Activated effector memory CD4-positive, alpha-beta T cell treated with anti-CD3 and anti-CD28 coated beads, Interleukin-2, amount 50 U/mL, for 16 hours (primary cell): ENCODE measurements around the gene ACTL6A.
A peak's percentile ranks its signal among the peaks of the same experiment; 100 is the strongest.
"Not testable (repeated sequence)": the region's sequence is repeated elsewhere in the genome, so short reads cannot be mapped to it uniquely, and the experiment has no call there.

Experiments
- DNase-seq: peaks from one replicate; pipeline ENCODE4 v3.0.0-alpha.2; 2020

The ACTL6A gene

DNA sequence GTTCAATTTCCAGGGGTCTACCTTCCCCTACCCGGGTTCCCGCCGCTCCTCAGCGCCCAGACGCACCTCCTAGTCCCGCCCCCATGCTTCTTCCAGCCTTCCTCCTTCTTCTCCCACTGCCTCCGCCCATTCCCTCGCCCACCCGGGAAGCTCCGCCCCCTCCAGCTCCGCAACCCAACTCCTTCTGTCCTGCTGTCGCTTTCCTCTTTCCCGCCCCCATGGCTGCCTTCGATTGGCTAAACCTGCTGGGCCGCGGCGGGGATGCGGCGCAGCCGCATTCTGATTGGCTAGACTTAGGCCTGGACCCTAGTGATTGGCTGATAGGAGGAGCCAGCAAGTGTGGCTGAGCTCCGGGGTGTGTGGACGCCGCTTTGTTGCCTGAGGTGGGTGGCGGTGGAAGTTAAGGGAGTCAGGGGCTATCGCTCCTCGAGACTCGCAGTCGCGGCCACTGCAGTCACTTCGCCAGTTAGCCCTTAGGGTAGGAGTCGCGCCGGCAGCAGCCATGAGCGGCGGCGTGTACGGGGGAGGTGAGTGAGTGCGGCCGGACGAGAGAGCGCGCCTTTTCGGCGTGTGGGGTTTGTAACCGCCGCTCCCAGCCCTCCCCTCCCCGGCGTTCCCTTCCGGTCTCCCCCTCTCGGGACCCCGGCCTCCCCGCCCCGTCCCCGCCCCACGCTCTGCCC lies at the start of gene ACTL6A:
ACTL6A (plus strand) TSS at position 336 of the 680 bp plus-strand sequence; CDS start at position 503, 167 bp downstream.
- peak; percentile 100 for DNase-seq

DNA sequence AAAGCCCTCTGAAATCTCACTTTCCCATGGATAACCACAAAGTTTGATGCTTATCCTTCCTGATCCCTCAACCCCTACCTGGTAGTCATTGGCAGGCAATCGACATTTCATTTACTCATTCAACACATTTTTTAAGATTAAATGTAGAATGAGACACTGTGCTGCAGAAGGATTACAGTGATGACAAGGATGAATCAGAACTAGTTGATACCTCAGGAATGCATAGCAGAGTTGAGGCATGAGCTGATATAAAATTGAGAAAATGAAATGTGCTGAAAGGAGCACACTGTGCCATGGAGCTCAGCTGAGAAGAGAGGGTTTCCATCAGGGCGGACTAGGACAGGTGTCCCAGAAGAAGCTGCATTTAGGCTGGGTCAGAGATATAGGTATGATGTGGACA lies 48.9 kb upstream of the ACTL6A start:
- no peak for DNase-seq

DNA sequence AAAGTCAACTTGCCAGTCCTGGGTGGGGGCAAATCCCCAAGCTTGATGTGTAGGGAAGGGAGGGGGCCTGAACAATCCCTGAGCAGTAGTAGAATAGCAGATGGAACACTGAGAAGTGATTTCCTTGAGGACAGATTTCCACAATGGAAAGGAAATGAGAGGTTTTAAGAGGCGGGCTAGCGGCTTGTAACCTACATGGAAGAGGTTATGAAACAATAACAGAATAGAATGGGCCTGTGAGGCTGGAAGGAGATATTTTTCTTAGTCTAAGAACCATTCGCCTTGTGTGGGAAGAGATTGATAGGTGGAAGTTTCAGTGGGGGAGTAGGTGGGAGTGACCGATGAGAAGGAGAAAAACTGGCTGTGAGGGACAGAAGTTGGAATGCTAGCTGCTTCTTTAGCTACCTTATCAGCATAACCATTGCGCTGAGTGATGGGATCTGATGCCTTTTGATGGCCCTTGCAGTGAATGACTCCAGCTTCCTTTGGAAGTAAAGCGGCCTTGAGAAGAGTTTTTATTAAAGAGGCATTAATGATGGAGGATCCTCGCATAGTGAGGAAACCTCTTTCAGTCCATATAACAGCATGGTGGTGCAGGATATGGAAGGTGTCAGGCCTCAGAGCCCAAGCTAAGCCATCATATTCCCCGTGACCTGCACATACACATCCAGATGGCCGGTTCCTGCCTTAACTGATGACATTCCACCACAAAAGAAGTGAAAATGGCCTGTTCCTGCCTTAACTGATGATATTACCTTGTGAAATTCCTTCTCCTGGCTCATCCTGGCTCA lies 46.1 kb upstream of the ACTL6A start:
- DNase-seq, result not testable (repeated sequence)

- no peak for DNase-seq
Measured at GRCh38 chr3:179526482-179526881, 36.2 kb upstream of the ACTL6A start.

DNA sequence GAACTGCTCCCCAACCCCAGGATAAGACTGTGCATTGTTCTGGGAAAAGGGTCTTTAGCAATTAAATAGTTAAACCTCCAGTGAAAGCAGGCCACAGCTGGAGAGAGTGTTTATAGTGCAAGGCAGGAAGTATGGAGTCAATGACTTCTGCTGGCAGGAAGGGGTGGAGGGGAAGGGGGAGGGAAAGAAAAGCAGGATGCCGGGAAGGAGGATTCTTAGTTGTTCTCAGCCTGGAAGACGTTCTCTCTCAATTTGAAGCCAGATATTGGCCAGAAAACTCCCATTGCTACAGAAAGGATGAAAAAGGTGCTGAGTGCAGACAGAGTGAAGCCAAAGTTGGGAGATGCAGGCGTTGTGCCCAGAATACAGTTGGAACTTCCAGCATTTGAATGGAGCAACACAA lies 35.7 kb upstream of the ACTL6A start:
- no peak for DNase-seq

GRCh38 chr3:179528772-179529171 lies 34.0 kb upstream of the ACTL6A start:
- no peak for DNase-seq

GRCh38 chr3:179531576-179531975 lies 31.1 kb upstream of the ACTL6A start:
- DNase-seq, result no peak

GRCh38 chr3:179533274-179533673 lies 29.5 kb upstream of the ACTL6A start:
- no peak for DNase-seq

- DNase-seq, result no peak
Measured at GRCh38 chr3:179536256-179536655, 26.5 kb upstream of the ACTL6A start.

- no peak for DNase-seq
Measured at GRCh38 chr3:179541094-179541493, 21.6 kb upstream of the ACTL6A start.

DNA sequence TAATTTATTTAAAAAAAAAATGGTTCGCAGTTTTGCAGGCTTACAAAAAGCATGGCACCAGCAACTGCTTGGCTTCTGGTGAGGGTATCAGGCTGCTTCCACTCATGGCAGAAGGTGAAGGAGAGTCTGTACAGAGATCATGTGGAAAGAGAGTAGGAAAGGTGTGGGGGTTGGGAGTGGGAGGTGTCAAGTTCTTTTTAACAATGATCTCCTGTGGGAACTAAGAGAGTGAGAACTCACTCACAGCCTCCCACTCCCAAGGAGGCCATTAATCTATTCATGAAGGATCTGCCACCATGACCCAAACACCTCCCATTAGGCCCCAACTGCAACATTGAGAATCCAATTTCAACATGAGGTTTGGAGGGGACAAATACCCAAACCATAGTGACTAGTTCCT lies 21.1 kb upstream of the ACTL6A start:
- no peak for DNase-seq

GRCh38 chr3:179542375-179542774 lies 20.4 kb upstream of the ACTL6A start:
- no peak for DNase-seq

DNA sequence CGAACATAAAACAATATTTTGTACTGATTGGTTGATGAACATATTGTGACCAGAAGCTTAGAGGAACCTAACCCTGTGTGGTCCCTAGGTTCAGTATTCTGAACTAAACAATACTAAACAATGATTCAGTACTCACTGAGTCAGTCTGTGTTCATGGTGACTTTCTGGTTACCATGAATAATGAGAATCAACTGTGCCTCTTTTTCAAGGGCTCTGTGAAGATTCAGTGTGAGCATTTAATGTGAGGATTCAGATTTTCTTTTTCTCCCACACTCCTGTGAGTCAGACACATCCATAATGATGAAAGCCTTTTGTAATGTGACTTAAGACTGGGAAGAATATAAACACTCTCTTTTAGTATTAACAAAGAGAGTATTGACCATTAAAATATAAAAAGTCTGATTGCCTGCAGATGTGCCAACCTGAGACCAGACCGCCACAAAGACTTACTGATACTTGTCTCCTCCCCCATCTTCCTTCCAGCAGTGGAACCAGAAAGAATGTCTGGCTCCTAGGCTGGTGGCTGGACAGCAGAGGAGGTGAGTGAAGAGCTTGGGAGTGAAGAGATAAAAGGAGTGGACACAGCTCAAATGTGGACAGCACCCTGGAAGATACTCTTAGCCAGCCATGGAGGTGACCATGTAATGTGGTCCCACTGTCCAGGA lies 17.6 kb upstream of the ACTL6A start:
- no peak for DNase-seq

GRCh38 chr3:179546814-179547241 lies 15.9 kb upstream of the ACTL6A start:
- DNase-seq, result no peak

GRCh38 chr3:179551349-179552105 lies 11.2 kb upstream of the ACTL6A start:
- DNase-seq, result no peak

GRCh38 chr3:179558742-179559364 lies 3.9 kb upstream of the ACTL6A start:
- DNase-seq, result peak; percentile 72

DNA sequence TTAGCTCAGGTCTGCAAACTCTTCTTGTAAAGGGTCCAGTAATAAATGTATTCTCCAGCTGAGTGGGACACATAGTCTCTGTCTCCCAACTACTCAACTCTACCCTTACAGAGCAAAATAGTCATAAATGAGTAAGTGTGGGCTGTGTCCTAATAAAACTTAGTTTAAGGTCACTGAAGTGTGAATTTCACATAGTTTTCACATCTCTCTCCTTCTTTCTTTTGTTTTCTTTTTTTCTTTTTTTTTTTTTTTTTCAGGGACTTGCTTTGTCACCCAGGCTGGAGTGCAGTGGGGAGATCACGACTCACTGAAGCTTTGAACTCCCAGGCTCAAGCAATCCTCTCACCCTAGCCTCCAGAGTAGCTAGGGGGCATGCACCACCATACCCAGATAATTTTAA lies 1.9 kb upstream of the ACTL6A start:
- no peak for DNase-seq

GRCh38 chr3:179563271-179563783 lies 601 bp downstream of the ACTL6A start:
- DNase-seq, result peak; percentile 89

DNA sequence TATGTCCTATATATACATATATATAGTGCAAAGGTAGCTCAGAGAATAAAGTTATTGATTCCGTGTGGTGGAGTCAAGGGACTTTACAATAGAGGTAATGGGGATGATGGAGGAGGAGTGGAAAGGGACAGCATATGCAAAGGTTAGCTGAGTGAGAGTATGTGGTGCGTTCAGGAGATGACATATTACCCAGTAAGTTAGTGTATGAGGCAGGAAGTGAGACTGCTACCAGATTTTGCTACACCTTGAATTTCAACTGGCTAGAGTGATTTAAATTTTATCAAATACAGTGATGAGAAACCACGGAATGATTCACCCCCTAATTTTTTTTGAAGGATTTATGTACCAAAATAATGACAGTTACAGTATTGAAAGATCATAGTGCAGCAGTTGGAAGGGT lies 2.8 kb downstream of the ACTL6A start:
- no peak for DNase-seq

DNA sequence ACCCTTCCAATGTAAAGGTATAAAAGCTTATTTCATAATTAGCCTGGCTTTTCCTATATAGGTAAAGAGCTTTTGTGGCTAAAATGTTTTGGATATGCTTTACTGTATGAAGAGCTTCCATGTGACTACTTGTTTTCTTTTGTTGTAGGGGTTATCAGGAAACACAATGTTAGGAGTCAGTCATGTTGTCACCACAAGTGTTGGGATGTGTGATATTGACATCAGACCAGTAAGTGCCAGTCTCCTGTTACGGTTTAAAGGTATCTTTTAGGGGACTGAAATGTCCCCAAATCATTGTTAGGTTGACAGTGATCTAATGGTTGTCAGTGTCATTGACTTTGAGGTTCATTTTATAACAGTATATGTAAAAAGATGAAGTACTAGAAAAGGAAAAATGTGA lies 18.3 kb downstream of the ACTL6A start:
- DNase-seq, result no peak

- DNase-seq, result no peak
Measured at GRCh38 chr3:179589143-179589542, 26.4 kb downstream of the ACTL6A start.

- no peak for DNase-seq
Measured at GRCh38 chr3:179590669-179591068, 27.9 kb downstream of the ACTL6A start.
